ENCODE measurements around the gene FBXO41.

DNA sequence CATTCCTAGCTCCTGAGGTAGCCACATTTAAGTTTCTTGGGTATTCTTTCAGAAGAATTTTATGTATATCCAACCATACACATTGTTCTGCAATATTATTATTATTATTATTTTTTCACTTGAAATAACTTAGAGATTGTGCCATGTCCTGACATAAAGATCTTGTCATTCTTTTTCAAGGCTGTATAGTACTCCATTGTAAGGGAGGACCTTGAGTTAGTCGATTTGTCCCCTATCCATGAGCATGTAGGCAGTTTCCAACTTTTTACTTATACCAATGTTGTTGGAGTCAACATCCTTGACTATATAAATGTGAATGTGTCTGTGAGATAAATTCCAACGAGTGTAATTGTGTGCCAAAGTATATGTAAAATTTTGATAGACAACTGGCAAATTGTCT is 10.0 kb upstream of the FBXO41 start:
- TF ChIP-seq, protein P1, sequence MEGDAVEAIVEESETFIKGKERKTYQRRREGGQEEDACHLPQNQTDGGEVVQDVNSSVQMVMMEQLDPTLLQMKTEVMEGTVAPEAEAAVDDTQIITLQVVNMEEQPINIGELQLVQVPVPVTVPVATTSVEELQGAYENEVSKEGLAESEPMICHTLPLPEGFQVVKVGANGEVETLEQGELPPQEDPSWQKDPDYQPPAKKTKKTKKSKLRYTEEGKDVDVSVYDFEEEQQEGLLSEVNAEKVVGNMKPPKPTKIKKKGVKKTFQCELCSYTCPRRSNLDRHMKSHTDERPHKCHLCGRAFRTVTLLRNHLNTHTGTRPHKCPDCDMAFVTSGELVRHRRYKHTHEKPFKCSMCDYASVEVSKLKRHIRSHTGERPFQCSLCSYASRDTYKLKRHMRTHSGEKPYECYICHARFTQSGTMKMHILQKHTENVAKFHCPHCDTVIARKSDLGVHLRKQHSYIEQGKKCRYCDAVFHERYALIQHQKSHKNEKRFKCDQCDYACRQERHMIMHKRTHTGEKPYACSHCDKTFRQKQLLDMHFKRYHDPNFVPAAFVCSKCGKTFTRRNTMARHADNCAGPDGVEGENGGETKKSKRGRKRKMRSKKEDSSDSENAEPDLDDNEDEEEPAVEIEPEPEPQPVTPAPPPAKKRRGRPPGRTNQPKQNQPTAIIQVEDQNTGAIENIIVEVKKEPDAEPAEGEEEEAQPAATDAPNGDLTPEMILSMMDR (IDR thresholded peaks at IDR 0.05), result no peak
- no peak for TF ChIP-seq POLR2AphosphoS5 (IDR thresholded peaks at IDR 0.05)

All from breast epithelium (tissue), 3 donors.